GM23338 (cell line): ENCODE results near the gene ZNF100. TPM values are rescaled to one million over a fixed set of nuclear protein-coding genes. Genes with fewer than 3 reads are reported as not detected.

Source experiments
- ATAC-seq: fragments of 200-7000 bp; cut with Tn5 transposase; 3 replicates; pipeline ENCODE4 v1.9.1; 2020
- DNase-seq: peaks from one replicate; pipeline ENCODE4 v3.0.0-alpha.2; 2015; ENCODE audit warnings: low spot score
- H2AFZ ChIP-seq: fragments of 200-600 bp; sonication (generic); 2 replicates; pipeline ENCODE4 v1.8.0; 2016; ENCODE audit warnings: antibody characterized with exemption, mild to moderate bottlenecking, moderate library complexity
- H3F3A ChIP-seq: fragments of 200-600 bp; sonication (generic); replicated peaks from 2 replicates; pipeline ENCODE4 v1.8.0; 2017; ENCODE audit warnings: antibody characterized with exemption, mixed run types, low read depth
- H3K27ac ChIP-seq: fragments of 200-600 bp; sonication (generic); 2 replicates; pipeline ENCODE4 v1.6.1; 2016; ENCODE audit warnings: low read depth
- H3K27me3 ChIP-seq: fragments of 200-600 bp; sonication (generic); 2 replicates; pipeline ENCODE4 v1.8.0; 2016; ENCODE audit warnings: mild to moderate bottlenecking, mixed run types, moderate library complexity; ENCODE audit not compliant: insufficient read depth
- H3K36me3 ChIP-seq: fragments of 200-600 bp; sonication (generic); 2 replicates; pipeline ENCODE4 v1.8.0; 2016; ENCODE audit warnings: mild to moderate bottlenecking; ENCODE audit not compliant: insufficient read depth
- H3K4me1 ChIP-seq: fragments of 200-600 bp; sonication (generic); 2 replicates; pipeline ENCODE4 v1.8.0; 2016; ENCODE audit warnings: mild to moderate bottlenecking, moderate library complexity; ENCODE audit not compliant: insufficient read depth
- H3K4me2 ChIP-seq: fragments of 200-600 bp; sonication (generic); 2 replicates; pipeline ENCODE4 v1.7.1; 2017; ENCODE audit warnings: mixed run types
- H3K4me3 ChIP-seq: fragments of 200-600 bp; sonication (generic); 2 replicates; pipeline ENCODE4 v1.6.1; 2016; ENCODE audit warnings: mixed run types
- H3K79me2 ChIP-seq: fragments of 200-600 bp; sonication (generic); replicated peaks from 2 replicates; pipeline ENCODE4 v1.8.0; 2017; ENCODE audit warnings: mild to moderate bottlenecking; ENCODE audit not compliant: insufficient read depth
- H3K9me2 ChIP-seq: fragments of 200-600 bp; sonication (generic); 2 replicates; pipeline ENCODE4 v1.8.0; 2017; ENCODE audit not compliant: insufficient read depth
- H4K20me1 ChIP-seq: fragments of 200-600 bp; sonication (generic); replicated peaks from 2 replicates; pipeline ENCODE4 v1.8.0; 2017; ENCODE audit warnings: mild to moderate bottlenecking; ENCODE audit not compliant: insufficient read depth
- H3K27ac Mint-ChIP-seq: 2 replicates; pipeline ENCODE4 v1.8.0; 2020; ENCODE audit warnings: inconsistent platforms, mild to moderate bottlenecking, moderate library complexity, mixed read lengths
- H3K27me3 Mint-ChIP-seq: 3 replicates; pipeline ENCODE4 v1.8.0; 2022; ENCODE audit warnings: low read depth, mild to moderate bottlenecking, moderate library complexity, mixed read lengths, inconsistent platforms; ENCODE audit not compliant: insufficient read depth, poor library complexity
- H3K36me3 Mint-ChIP-seq: 3 replicates; pipeline ENCODE4 v1.8.0; 2021; ENCODE audit warnings: low read depth, mild to moderate bottlenecking, inconsistent platforms, moderate library complexity, mixed read lengths
- H3K4me1 Mint-ChIP-seq: 3 replicates; pipeline ENCODE4 v1.8.0; 2020; ENCODE audit warnings: mild to moderate bottlenecking, inconsistent platforms, mixed read lengths
- H3K4me3 Mint-ChIP-seq: 3 replicates; pipeline ENCODE4 v1.8.0; 2021; ENCODE audit warnings: moderate library complexity, mild to moderate bottlenecking, inconsistent platforms, mixed read lengths
- H3K9me3 Mint-ChIP-seq: 3 replicates; pipeline ENCODE4 v1.8.0; 2020; ENCODE audit warnings: moderate library complexity, mild to moderate bottlenecking, inconsistent platforms, mixed read lengths
- CREB1 ChIP-seq: fragments of 250-450 bp; sonication (Bioruptor Pico); IDR thresholded peaks from 2 replicates; pipeline ENCODE4 v1.5.0; 2020; ENCODE audit warnings: low read depth, mild to moderate bottlenecking, moderate library complexity
- EZH2 ChIP-seq: fragments of 200-600 bp; sonication (generic); IDR thresholded peaks from one replicate; pipeline ENCODE4 v1.8.0; 2017; ENCODE audit warnings: antibody characterized with exemption, mild to moderate bottlenecking, low read depth; ENCODE audit not compliant: unreplicated experiment
- JUNB ChIP-seq: IDR thresholded peaks from one replicate; pipeline ENCODE4 v1.6.1; 2016; ENCODE audit warnings: antibody characterized with exemption; ENCODE audit not compliant: unreplicated experiment
- NANOG ChIP-seq: IDR thresholded peaks from 2 replicates; pipeline ENCODE4 v1.6.1; 2016; ENCODE audit warnings: antibody characterized with exemption, borderline replicate concordance
- POLR2AphosphoS5 ChIP-seq: IDR thresholded peaks from 2 replicates; pipeline ENCODE4 v1.6.1; 2016; ENCODE audit warnings: antibody characterized with exemption, low read depth
- REST ChIP-seq: IDR thresholded peaks from one replicate; pipeline ENCODE4 v1.6.1; 2018; ENCODE audit warnings: antibody characterized with exemption; ENCODE audit not compliant: unreplicated experiment
- STAT1 ChIP-seq: IDR thresholded peaks from one replicate; pipeline ENCODE4 v1.6.1; 2016; ENCODE audit warnings: antibody characterized with exemption; ENCODE audit not compliant: unreplicated experiment
- ZNF114 ChIP-seq: fragments of 250-450 bp; sonication (Bioruptor Pico); IDR thresholded peaks from 2 replicates; pipeline ENCODE4 v1.5.0; 2020; ENCODE audit warnings: mild to moderate bottlenecking, moderate library complexity
- polyA plus RNA-seq: library from polyadenylated mRNA; unstranded; fragments of >200 nt; fragmentation: Nextera tagmentation; extraction: Ambion mirVana; gene quantifications from 2 replicates; pipeline ENCODE4 v1.2.1, GENCODE V29; 2016
- total RNA-seq: library from RNA; depleted of rRNA; stranded (reverse); fragments of >200 nt; shearing (Covaris generic); gene quantifications from 2 replicates; pipeline ENCODE4 v1.2.3, GENCODE V29; 2014
- TF ChIP-seq, protein P1 (sequence below): IDR thresholded peaks from 2 replicates; pipeline ENCODE4 v1.6.1; 2016; ENCODE audit warnings: antibody characterized with exemption
- TF ChIP-seq, protein P2 (sequence below), 2 experiments: fragments of 200-600 bp in 1 of 2; sonication (generic) in 1 of 2; conservative IDR thresholded peaks; 2 replicates each; pipeline versions ENCODE4 v1.5.1 to v1.6.1; 2016 to 2017; ENCODE audit warnings: antibody characterized with exemption in 2 of 2, low read depth in 2 of 2, mild to moderate bottlenecking in 2 of 2, moderate library complexity in 1 of 2

Gene ZNF100
- total and polyA plus RNA-seq, 2 experiments from 2014 or later, result 10.0 to 25.1 TPM

DNA sequence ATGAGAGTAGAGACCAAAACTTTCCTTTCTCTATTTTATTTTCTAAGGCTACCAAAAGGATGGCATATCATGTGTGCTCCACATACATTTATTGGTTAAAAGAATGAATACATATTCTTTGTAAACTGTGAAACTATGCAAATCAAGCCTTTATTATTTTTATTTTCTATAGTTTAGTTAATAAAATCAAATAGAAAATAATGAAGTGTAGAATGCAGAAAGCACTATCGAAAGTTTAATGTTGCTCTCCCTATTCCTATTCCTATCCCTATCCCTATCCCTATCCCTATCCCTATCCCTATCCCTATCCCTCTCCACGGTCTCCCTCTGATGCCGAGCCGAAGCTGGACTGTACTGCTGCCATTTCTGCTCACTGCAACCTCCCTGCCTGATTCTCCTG lies 60.3 kb downstream of the ZNF100 start:
- no peak overlapping the region for H2AFZ ChIP-seq
- Mint-ChIP-seq H3K4me3 (no peak overlapping the region), H3K27me3 (peaks cover 4% of the 10 kb centered on the region), H3K27ac (no peak overlapping the region), H3K4me1 (peaks cover 19% of the 10 kb centered on the region), H3K9me3 (peaks cover 49% of the 10 kb centered on the region), H3K36me3 (peaks cover 44% of the 10 kb centered on the region)
- no peak for ATAC-seq
- no peak overlapping the region for H3K4me3 ChIP-seq
- H3K79me2 ChIP-seq, result no peaks in the 10 kb centered on the region
- no peak for DNase-seq
- H3K4me1 ChIP-seq, result peaks cover 22% of the 10 kb centered on the region
- H3K36me3 ChIP-seq, result no peaks in the 10 kb centered on the region
- H3F3A ChIP-seq, result no peaks in the 10 kb centered on the region
- H3K27me3 ChIP-seq, result no peaks in the 10 kb centered on the region
- TF ChIP-seq, protein P1, sequence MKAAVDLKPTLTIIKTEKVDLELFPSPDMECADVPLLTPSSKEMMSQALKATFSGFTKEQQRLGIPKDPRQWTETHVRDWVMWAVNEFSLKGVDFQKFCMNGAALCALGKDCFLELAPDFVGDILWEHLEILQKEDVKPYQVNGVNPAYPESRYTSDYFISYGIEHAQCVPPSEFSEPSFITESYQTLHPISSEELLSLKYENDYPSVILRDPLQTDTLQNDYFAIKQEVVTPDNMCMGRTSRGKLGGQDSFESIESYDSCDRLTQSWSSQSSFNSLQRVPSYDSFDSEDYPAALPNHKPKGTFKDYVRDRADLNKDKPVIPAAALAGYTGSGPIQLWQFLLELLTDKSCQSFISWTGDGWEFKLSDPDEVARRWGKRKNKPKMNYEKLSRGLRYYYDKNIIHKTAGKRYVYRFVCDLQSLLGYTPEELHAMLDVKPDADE, result no peak
- TF ChIP-seq, protein P2, sequence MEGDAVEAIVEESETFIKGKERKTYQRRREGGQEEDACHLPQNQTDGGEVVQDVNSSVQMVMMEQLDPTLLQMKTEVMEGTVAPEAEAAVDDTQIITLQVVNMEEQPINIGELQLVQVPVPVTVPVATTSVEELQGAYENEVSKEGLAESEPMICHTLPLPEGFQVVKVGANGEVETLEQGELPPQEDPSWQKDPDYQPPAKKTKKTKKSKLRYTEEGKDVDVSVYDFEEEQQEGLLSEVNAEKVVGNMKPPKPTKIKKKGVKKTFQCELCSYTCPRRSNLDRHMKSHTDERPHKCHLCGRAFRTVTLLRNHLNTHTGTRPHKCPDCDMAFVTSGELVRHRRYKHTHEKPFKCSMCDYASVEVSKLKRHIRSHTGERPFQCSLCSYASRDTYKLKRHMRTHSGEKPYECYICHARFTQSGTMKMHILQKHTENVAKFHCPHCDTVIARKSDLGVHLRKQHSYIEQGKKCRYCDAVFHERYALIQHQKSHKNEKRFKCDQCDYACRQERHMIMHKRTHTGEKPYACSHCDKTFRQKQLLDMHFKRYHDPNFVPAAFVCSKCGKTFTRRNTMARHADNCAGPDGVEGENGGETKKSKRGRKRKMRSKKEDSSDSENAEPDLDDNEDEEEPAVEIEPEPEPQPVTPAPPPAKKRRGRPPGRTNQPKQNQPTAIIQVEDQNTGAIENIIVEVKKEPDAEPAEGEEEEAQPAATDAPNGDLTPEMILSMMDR (conservative IDR thresholded peaks at IDR 0.05; ENCODE audit: low read depth in 2 of 2), result no peak
- no peak for TF ChIP-seq CREB1 (CRISPR knock-in tag)
- TF ChIP-seq ZNF114 (CRISPR knock-in tag), result no peak
- no peak for TF ChIP-seq JUNB
- H4K20me1 ChIP-seq, result no peaks in the 10 kb centered on the region
- H3K4me2 ChIP-seq, result no peak overlapping the region
- no peak overlapping the region for H3K27ac ChIP-seq
- no peaks in the 10 kb centered on the region for H3K9me2 ChIP-seq

- Histone ChIP-seq H4K20me1 (no peaks in the 10 kb centered on the region), H2AFZ (no peak overlapping the region), H3K79me2 (no peaks in the 10 kb centered on the region), H3K9me2 (no peaks in the 10 kb centered on the region), H3K27me3 (no peaks in the 10 kb centered on the region), H3F3A (no peaks in the 10 kb centered on the region), H3K4me3 (peak overlapping the region; percentile 39), H3K4me2 (peak overlapping the region; percentile 68), H3K36me3 (no peaks in the 10 kb centered on the region), H3K4me1 (peaks cover 23% of the 10 kb centered on the region), H3K27ac (peak overlapping the region; percentile 96)
- Mint-ChIP-seq H3K9me3 (peaks cover 49% of the 10 kb centered on the region), H3K27me3 (peaks cover 4% of the 10 kb centered on the region), H3K36me3 (peaks cover 44% of the 10 kb centered on the region), H3K4me1 (peaks cover 19% of the 10 kb centered on the region), H3K4me3 (peak overlapping the region; percentile 57), H3K27ac (peak overlapping the region; percentile 96)
- ATAC-seq (peak; percentile 96), DNase-seq (peak; percentile 91)
- no peak for TF ChIP-seq POLR2AphosphoS5
- no peak for TF ChIP-seq JUNB
- no peak for TF ChIP-seq EZH2
- no peak for TF ChIP-seq STAT1
These were observed 62.0 kb downstream of the ZNF100 start for GRCh38 chr19:21705393-21705792.

DNA sequence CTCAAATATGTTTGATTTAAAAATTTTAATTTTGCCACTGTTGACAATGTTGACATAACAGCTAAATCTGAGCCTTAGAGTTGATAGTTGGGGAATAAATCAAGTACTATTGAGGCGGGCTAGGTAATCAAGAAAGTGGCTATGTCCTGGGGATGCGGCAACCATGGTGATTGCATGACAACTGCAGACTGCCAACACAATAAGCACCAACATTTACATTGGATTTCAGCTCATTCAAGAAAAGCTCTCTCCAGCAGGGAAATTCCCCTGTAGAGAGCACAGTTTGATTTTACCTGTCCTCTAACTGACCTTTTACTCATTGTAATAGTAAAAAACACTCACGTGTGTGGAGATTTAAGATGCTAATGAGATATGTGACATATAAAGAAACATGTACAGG lies 63.1 kb downstream of the ZNF100 start:
- Mint-ChIP-seq H3K9me3 (peaks cover 46% of the 10 kb centered on the region), H3K36me3 (peaks cover 42% of the 10 kb centered on the region), H3K4me3 (peak overlapping the region; percentile 19; the same call in 2 of the 3 replicates), H3K4me1 (peaks cover 22% of the 10 kb centered on the region), H3K27me3 (peaks cover 4% of the 10 kb centered on the region), H3K27ac (no peak overlapping the region)
- no peak overlapping the region for H2AFZ ChIP-seq
- no peaks in the 10 kb centered on the region for H3K9me2 ChIP-seq
- peak; percentile 88 for DNase-seq
- H3K79me2 ChIP-seq, result no peaks in the 10 kb centered on the region
- H4K20me1 ChIP-seq, result no peaks in the 10 kb centered on the region
- H3K27ac ChIP-seq, result peak overlapping the region; percentile 96
- no peak for TF ChIP-seq CREB1 (CRISPR knock-in tag)
- TF ChIP-seq REST, result no peak
- TF ChIP-seq NANOG, result 0 out of 2 replicates have a peak, but pooled peaks have one; percentile 39
- no peak overlapping the region for H3K4me3 ChIP-seq
- peak; percentile 87 for ATAC-seq
- H3K36me3 ChIP-seq, result no peaks in the 10 kb centered on the region
- peaks cover 28% of the 10 kb centered on the region for H3K4me1 ChIP-seq
- peak overlapping the region; percentile 68; the same call in 1 of the 2 replicates for H3K4me2 ChIP-seq
- no peaks in the 10 kb centered on the region for H3K27me3 ChIP-seq
- no peaks in the 10 kb centered on the region for H3F3A ChIP-seq
